Neuronal stem cell (in vitro differentiated cells): Measurements from ENCODE around the gene NXF2.

ENCODE experiments used
- DNase-seq: peaks from one replicate; pipeline ENCODE4 v3.0.0-alpha.2; 2013; ENCODE audit warnings: low spot score
- H2AFZ ChIP-seq: one replicate; pipeline ENCODE4 v1.6.1; 2013; ENCODE audit warnings: mild to moderate bottlenecking, low read length, inconsistent platforms
- H2AK5ac ChIP-seq: 2 replicates; pipeline ENCODE4 v1.6.1; 2013; ENCODE audit warnings: low read depth, mild to moderate bottlenecking, inconsistent platforms, low read length, moderate library complexity, mixed read lengths
- H2BK120ac ChIP-seq: 2 replicates; pipeline ENCODE4 v1.6.1; 2013; ENCODE audit warnings: low read depth, mild to moderate bottlenecking, inconsistent platforms, low read length, moderate library complexity, mixed read lengths
- H2BK12ac ChIP-seq: one replicate; pipeline ENCODE4 v1.6.1; 2013; ENCODE audit warnings: low read length, inconsistent platforms
- H2BK15ac ChIP-seq: 2 replicates; pipeline ENCODE4 v1.6.1; 2013; ENCODE audit warnings: mild to moderate bottlenecking, low read length, inconsistent platforms, mixed read lengths
- H2BK5ac ChIP-seq: one replicate; pipeline ENCODE4 v1.6.1; 2013; ENCODE audit warnings: inconsistent platforms, mild to moderate bottlenecking, low read length, moderate library complexity
- H3K14ac ChIP-seq: one replicate; pipeline ENCODE4 v1.6.1; 2013; ENCODE audit warnings: low read length, inconsistent platforms
- H3K18ac ChIP-seq: 2 replicates; pipeline ENCODE4 v1.6.1; 2013; ENCODE audit warnings: low read length, inconsistent platforms
- H3K23ac ChIP-seq: 2 replicates; pipeline ENCODE4 v1.6.1; 2013; ENCODE audit warnings: low read depth, mild to moderate bottlenecking, mixed read lengths, low read length, inconsistent platforms; ENCODE audit not compliant: poor library complexity
- H3K27ac ChIP-seq: replicated peaks from 3 replicates; pipeline ENCODE4 v1.5.1; 2013; ENCODE audit warnings: low read length, inconsistent platforms
- H3K27me3 ChIP-seq, 3 experiments: 2 replicates each; pipeline ENCODE4 v1.6.1; 2013; ENCODE audit warnings: low read length in 3 of 3, mild to moderate bottlenecking in 2 of 3, inconsistent platforms in 1 of 3, low read depth in 1 of 3, mixed read lengths in 1 of 3, moderate library complexity in 1 of 3; ENCODE audit not compliant: control insufficient read depth in 3 of 3, insufficient read depth in 3 of 3
- H3K36me3 ChIP-seq, 2 donors: replicated peaks in 1 of 2; 2 replicates each; pipeline ENCODE4 v1.6.1; 2013; ENCODE audit warnings: low read length in 2 of 2; ENCODE audit not compliant: control insufficient read depth in 2 of 2, insufficient read depth in 2 of 2
- H3K4ac ChIP-seq: 2 replicates; pipeline ENCODE4 v1.6.1; 2013; ENCODE audit warnings: inconsistent platforms, mild to moderate bottlenecking, low read length, moderate library complexity
- H3K4me1 ChIP-seq, 2 donors: 1 replicate in 1 of 2; 2 replicates in 1 of 2; pipeline ENCODE4 v1.6.1; 2013; ENCODE audit warnings: low read length in 2 of 2, low read depth in 1 of 2; ENCODE audit not compliant: control insufficient read depth in 2 of 2, insufficient read depth in 1 of 2
- H3K4me2 ChIP-seq: one replicate; pipeline ENCODE4 v1.6.1; 2013; ENCODE audit warnings: mild to moderate bottlenecking, low read length, inconsistent platforms; ENCODE audit not compliant: insufficient read depth, poor library complexity, severe bottlenecking
- H3K4me3 ChIP-seq, 2 donors: 2 replicates each; pipeline ENCODE4 v1.5.1; 2013; ENCODE audit warnings: low read length in 2 of 2, mild to moderate bottlenecking in 2 of 2, inconsistent platforms in 1 of 2, moderate library complexity in 1 of 2
- H3K79me1 ChIP-seq: one replicate; pipeline ENCODE4 v1.6.1; 2013; ENCODE audit warnings: low read depth, mild to moderate bottlenecking, inconsistent platforms, low read length, moderate library complexity
- H3K9ac ChIP-seq: one replicate; pipeline ENCODE4 v1.6.1; 2013; ENCODE audit warnings: mild to moderate bottlenecking, low read depth, low read length, inconsistent platforms; ENCODE audit not compliant: poor library complexity
- H3K9me3 ChIP-seq, 2 donors: replicated peaks in 1 of 2; 2 replicates each; pipeline versions ENCODE3 to v1.6.1; 2013; ENCODE audit warnings: low read length in 2 of 2, mild to moderate bottlenecking in 2 of 2, inconsistent platforms in 1 of 2, low read depth in 1 of 2, mixed read lengths in 1 of 2, moderate library complexity in 1 of 2; ENCODE audit not compliant: control insufficient read depth in 2 of 2, insufficient read depth in 1 of 2
- H4K8ac ChIP-seq: one replicate; pipeline ENCODE4 v1.6.1; 2013; ENCODE audit warnings: low read depth, mild to moderate bottlenecking, inconsistent platforms, low read length, moderate library complexity
- H4K91ac ChIP-seq: one replicate; pipeline ENCODE4 v1.6.1; 2013; ENCODE audit warnings: low read length, low read depth, mild to moderate bottlenecking, inconsistent platforms; ENCODE audit not compliant: poor library complexity
- WGBS, 2 donors: extraction: QIAGEN DNeasy Blood & Tissue Kit; methylation state at CpG; one replicate each; pipeline ENCODE4 v1.1.7; 2013; ENCODE audit warnings: missing lambda C conversion rate in 2 of 2, mixed read lengths in 1 of 2; ENCODE audit not compliant: insufficient read length in 2 of 2, insufficient replicate concordance in 1 of 2; ENCODE audit errors: extremely low coverage in 2 of 2; 5-methylcytosine and 5-hydroxymethylcytosine counted together

Gene NXF2

GRCh38 chrX:102339312-102340298 is 92.6 kb downstream of the NXF2 start:
- Histone ChIP-seq H2BK15ac (no peak overlapping the region), H3K4me2 (no peak overlapping the region), H3K4ac (no peak overlapping the region), H3K79me1 (no peaks in the 10 kb centered on the region), H2BK5ac (no peak overlapping the region), H3K9me3 (no peaks in the 10 kb centered on the region), H3K18ac (no peak overlapping the region), H4K91ac (no peak overlapping the region), H4K8ac (no peak overlapping the region), H3K4me3 (no peak overlapping the region), H2BK12ac (no peak overlapping the region), H3K23ac (no peak overlapping the region), H3K4me1 (no peaks in the 10 kb centered on the region), H3K14ac (no peak overlapping the region), H3K9ac (no peak overlapping the region), H2BK120ac (no peak overlapping the region), H2AK5ac (no peak overlapping the region), H3K27ac (no peak overlapping the region), H3K27me3 (no peaks in the 10 kb centered on the region), H3K36me3 (no peaks in the 10 kb centered on the region), H2AFZ (peak overlapping the region; percentile 38)
- no CpG with 5 or more reads among the region's 19 CpGs for WGBS, 2 donors
- no peak for DNase-seq

GRCh38 chrX:102341867-102342266 is 94.9 kb downstream of the NXF2 start:
- H3K23ac ChIP-seq = no peak overlapping the region

GRCh38 chrX:102345916-102346315 is 98.9 kb downstream of the NXF2 start:
- Histone ChIP-seq H3K4ac (no peak overlapping the region), H3K27me3 (no peaks in the 10 kb centered on the region)

More at GRCh38 chrX:102341867-102342266, 94.9 kb downstream of the NXF2 start:
- no peak overlapping the region for H2BK12ac ChIP-seq
- H3K4ac ChIP-seq = no peak overlapping the region
- no peak overlapping the region for H2BK5ac ChIP-seq
- no peaks in the 10 kb centered on the region for H3K27me3 ChIP-seq
- no peak for DNase-seq
- no peaks in the 10 kb centered on the region for H3K4me1 ChIP-seq
- H3K18ac ChIP-seq = no peak overlapping the region
- no peak overlapping the region for H2BK15ac ChIP-seq
- H2AK5ac ChIP-seq = no peak overlapping the region
- H3K79me1 ChIP-seq = no peaks in the 10 kb centered on the region
- H3K14ac ChIP-seq = no peak overlapping the region
- no CpG with 5 or more reads among the region's 2 CpGs for WGBS, 2 donors
- H3K4me2 ChIP-seq = no peak overlapping the region
- no peak overlapping the region for H2AFZ ChIP-seq
- no peak overlapping the region for H3K4me3 ChIP-seq
- H3K36me3 ChIP-seq = no peaks in the 10 kb centered on the region
- H4K8ac ChIP-seq = no peak overlapping the region
- no peak overlapping the region for H3K9ac ChIP-seq
- H2BK120ac ChIP-seq = no peak overlapping the region
- H3K9me3 ChIP-seq = no peaks in the 10 kb centered on the region
- H3K27ac ChIP-seq = no peak overlapping the region
- H4K91ac ChIP-seq = no peak overlapping the region

More at GRCh38 chrX:102345916-102346315, 98.9 kb downstream of the NXF2 start:
- DNase-seq = peak; percentile 31
- no peak overlapping the region for H2AK5ac ChIP-seq
- WGBS, 2 donors = no CpG with 5 or more reads among the region's 3 CpGs
- H3K4me1 ChIP-seq = no peaks in the 10 kb centered on the region
- no peaks in the 10 kb centered on the region for H3K36me3 ChIP-seq
- no peak overlapping the region for H4K91ac ChIP-seq
- no peak overlapping the region for H2BK15ac ChIP-seq
- H3K27ac ChIP-seq = no peak overlapping the region
- no peak overlapping the region for H2AFZ ChIP-seq
- no peak overlapping the region for H3K18ac ChIP-seq
- H3K4me2 ChIP-seq = no peak overlapping the region
- no peaks in the 10 kb centered on the region for H3K79me1 ChIP-seq
- no peak overlapping the region for H3K14ac ChIP-seq
- H2BK120ac ChIP-seq = no peak overlapping the region
- H3K9ac ChIP-seq = no peak overlapping the region
- no peak overlapping the region for H2BK5ac ChIP-seq
- H2BK12ac ChIP-seq = no peak overlapping the region
- no peak overlapping the region for H3K23ac ChIP-seq
- H4K8ac ChIP-seq = no peak overlapping the region
- H3K9me3 ChIP-seq = no peaks in the 10 kb centered on the region
- H3K4me3 ChIP-seq = no peak overlapping the region
